Skeletal muscle satellite cell (primary cell): ENCODE measurements around the gene OR5K2. TPM values are rescaled to one million over a fixed set of nuclear protein-coding genes. Genes with fewer than 3 reads are reported as not detected.

Source experiments
- H3K27me3 ChIP-seq: 2 replicates; pipeline ENCODE4 v1.7.0; 2013; ENCODE audit warnings: low read length; ENCODE audit not compliant: control insufficient read depth, insufficient read depth
- H3K36me3 ChIP-seq: 2 replicates; pipeline ENCODE4 v1.7.0; 2013; ENCODE audit warnings: mild to moderate bottlenecking, control low read depth, low read length; ENCODE audit not compliant: insufficient read depth
- H3K4me1 ChIP-seq: 2 replicates; pipeline ENCODE4 v1.7.0; 2013; ENCODE audit warnings: low read length; ENCODE audit not compliant: control insufficient read depth, insufficient read depth
- H3K4me2 ChIP-seq: 2 replicates; pipeline ENCODE4 v1.7.0; 2013; ENCODE audit warnings: mild to moderate bottlenecking, low read length
- H3K4me3 ChIP-seq: 2 replicates; pipeline ENCODE4 v1.7.0; 2013; ENCODE audit warnings: low read length
- H3K9ac ChIP-seq: 2 replicates; pipeline ENCODE4 v1.7.0; 2013; ENCODE audit warnings: mild to moderate bottlenecking, low read depth, low read length, moderate library complexity
- H3K9me3 ChIP-seq: replicated peaks from 2 replicates; pipeline ENCODE4 v1.7.0; 2013; ENCODE audit warnings: mild to moderate bottlenecking, control low read depth, low read length
- small RNA-seq: library from RNA; depleted of rRNA; stranded (forward); fragments of <200 nt; gene quantifications from one replicate; pipeline ENCODE3, GENCODE V24; 2012

OR5K2 gene

DNA sequence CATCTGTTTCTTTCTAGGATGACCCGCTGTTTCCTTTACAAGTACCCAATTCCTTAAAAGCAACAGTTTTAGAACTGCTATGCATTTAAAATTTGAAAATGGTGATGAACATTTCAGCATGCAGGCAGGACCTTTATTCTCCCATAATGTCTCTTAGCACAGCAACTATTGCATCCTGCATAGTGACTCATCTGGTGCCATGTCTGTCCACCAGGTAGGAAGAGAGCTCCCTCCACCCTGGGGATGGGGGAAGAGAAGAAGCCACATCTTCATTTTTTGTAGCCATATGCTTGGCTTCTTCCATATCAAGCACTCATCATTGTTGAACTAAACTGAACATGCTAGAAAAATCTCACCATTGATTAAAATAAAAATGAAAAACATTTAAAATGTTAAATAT lies 44.2 kb downstream of the OR5K2 start:
- no peak overlapping the region for H3K4me2 ChIP-seq
- no peaks in the 10 kb centered on the region for H3K4me1 ChIP-seq
- no peak overlapping the region for H3K4me3 ChIP-seq
- no peaks in the 10 kb centered on the region for H3K9me3 ChIP-seq
- H3K36me3 ChIP-seq: no peaks in the 10 kb centered on the region
- H3K27me3 ChIP-seq: peaks cover 20% of the 10 kb centered on the region
- H3K9ac ChIP-seq: no peak overlapping the region

DNA sequence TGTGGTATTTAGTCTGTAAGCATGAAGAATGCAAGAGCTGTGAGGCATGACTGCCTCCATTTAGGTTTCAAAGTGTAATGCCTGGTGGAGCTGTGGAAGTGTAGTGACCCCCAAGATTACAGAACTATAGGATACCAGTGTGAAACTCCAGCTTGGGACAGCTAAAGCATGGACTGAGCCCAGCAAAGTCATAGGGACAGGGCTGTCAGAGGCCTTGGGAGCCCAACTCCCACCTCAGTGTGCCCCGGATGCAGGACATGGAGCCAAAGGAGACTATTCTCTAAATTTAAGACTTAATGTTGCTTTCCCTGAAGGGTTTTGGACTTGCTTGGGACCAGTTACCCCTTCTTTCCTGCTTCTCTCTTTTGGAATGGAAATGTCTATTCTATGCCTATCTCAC lies 45.1 kb downstream of the OR5K2 start:
- peaks cover 20% of the 10 kb centered on the region for H3K27me3 ChIP-seq
- no peaks in the 10 kb centered on the region for H3K36me3 ChIP-seq
- no peaks in the 10 kb centered on the region for H3K9me3 ChIP-seq
- H3K9ac ChIP-seq: no peak overlapping the region
- H3K4me1 ChIP-seq: no peaks in the 10 kb centered on the region
- H3K4me2 ChIP-seq: no peak overlapping the region
- no peak overlapping the region for H3K4me3 ChIP-seq

DNA sequence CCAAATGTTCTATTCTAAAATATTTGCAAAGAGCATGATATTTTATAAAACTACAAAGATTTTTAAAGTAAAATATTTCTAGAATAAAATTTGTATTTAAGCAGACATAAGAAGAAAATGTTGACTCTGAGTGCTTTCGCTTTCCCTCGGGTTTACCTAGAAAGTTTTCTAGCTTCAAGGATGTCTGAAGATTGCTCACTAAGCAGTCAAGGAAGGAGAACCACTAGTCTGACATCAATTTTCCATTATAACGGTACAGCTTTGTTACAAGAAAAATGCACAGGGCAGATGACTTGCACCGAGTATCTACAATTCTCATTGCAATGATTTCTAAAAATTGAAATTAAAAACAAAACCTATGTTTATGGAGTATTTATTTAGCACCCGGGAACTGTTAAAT lies 48.5 kb downstream of the OR5K2 start:
- H3K27me3 ChIP-seq: peaks cover 38% of the 10 kb centered on the region
- no peak overlapping the region for H3K4me3 ChIP-seq
- H3K4me1 ChIP-seq: no peaks in the 10 kb centered on the region
- no peak overlapping the region for H3K9ac ChIP-seq
- H3K9me3 ChIP-seq: no peaks in the 10 kb centered on the region
- H3K4me2 ChIP-seq: no peak overlapping the region
- no peaks in the 10 kb centered on the region for H3K36me3 ChIP-seq

Small RNAs within 50 kb of the gene (small RNA-seq; reads per million reads assigned to genes)
- gene RPL38P4: not detected
